B cell (primary cell): ENCODE results near the gene FASLG.

ENCODE experiments used
- EZH2 ChIP-seq: IDR thresholded peaks from 2 replicates; pipeline ENCODE4 v1.6.1; 2012; ENCODE audit warnings: borderline replicate concordance, low read depth, mild to moderate bottlenecking, moderate library complexity, low read length; ENCODE audit not compliant: insufficient read depth, poor library complexity, severe bottlenecking
- TF ChIP-seq, protein P1 (sequence below): fragments of 200-600 bp; IDR thresholded peaks from one replicate; pipeline ENCODE4 v1.8.0; 2022; ENCODE audit warnings: antibody characterized with exemption, mild to moderate bottlenecking

DNA sequence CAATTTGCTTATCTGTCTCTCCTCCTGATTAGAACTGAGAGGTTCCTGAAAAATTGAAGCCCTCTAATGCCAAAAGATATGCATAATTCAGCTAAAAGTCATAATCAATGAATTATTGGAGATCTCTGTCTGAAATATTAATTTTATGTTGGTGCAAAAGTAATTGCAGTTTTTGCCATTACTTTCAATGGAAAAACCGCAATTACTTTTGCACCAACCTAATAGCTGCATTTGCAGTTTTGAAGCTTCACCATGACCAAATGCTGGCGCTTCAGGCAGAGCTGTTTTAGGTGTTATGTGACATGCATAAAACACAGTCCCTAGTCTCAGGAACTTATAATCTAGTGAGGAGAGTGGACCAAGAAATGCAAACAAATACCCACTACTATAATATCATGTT lies 29.7 kb upstream of the FASLG start:
- TF ChIP-seq, protein P1, sequence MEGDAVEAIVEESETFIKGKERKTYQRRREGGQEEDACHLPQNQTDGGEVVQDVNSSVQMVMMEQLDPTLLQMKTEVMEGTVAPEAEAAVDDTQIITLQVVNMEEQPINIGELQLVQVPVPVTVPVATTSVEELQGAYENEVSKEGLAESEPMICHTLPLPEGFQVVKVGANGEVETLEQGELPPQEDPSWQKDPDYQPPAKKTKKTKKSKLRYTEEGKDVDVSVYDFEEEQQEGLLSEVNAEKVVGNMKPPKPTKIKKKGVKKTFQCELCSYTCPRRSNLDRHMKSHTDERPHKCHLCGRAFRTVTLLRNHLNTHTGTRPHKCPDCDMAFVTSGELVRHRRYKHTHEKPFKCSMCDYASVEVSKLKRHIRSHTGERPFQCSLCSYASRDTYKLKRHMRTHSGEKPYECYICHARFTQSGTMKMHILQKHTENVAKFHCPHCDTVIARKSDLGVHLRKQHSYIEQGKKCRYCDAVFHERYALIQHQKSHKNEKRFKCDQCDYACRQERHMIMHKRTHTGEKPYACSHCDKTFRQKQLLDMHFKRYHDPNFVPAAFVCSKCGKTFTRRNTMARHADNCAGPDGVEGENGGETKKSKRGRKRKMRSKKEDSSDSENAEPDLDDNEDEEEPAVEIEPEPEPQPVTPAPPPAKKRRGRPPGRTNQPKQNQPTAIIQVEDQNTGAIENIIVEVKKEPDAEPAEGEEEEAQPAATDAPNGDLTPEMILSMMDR, result no peak
- TF ChIP-seq EZH2, result no peak
